Mesenchymal stem cell (in vitro differentiated cells and primary cell): ENCODE measurements around the gene HEXB.

ENCODE experiments used
- DNase-seq: peaks from one replicate; pipeline ENCODE4 v3.0.0-alpha.2; 2013
- H2AFZ ChIP-seq: one replicate; pipeline ENCODE4 v1.6.1; 2013; ENCODE audit warnings: low read depth, mild to moderate bottlenecking, control low read depth, inconsistent platforms, low read length, moderate library complexity
- H2AK5ac ChIP-seq: 2 replicates; pipeline ENCODE4 v1.6.1; 2013; ENCODE audit warnings: low read length, moderate library complexity, mild to moderate bottlenecking, inconsistent platforms; ENCODE audit not compliant: severe bottlenecking
- H2BK120ac ChIP-seq: one replicate; pipeline ENCODE4 v1.6.1; 2013; ENCODE audit warnings: low read depth, mild to moderate bottlenecking, inconsistent platforms, low read length, moderate library complexity
- H2BK12ac ChIP-seq, 2 experiments: one replicate each; pipeline ENCODE4 v1.6.1; 2013; ENCODE audit warnings: inconsistent platforms in 2 of 2, low read length in 2 of 2, mild to moderate bottlenecking in 2 of 2, moderate library complexity in 2 of 2, control low read depth in 1 of 2
- H2BK15ac ChIP-seq: one replicate; pipeline ENCODE4 v1.6.1; 2013; ENCODE audit warnings: mild to moderate bottlenecking, low read depth, inconsistent platforms; ENCODE audit not compliant: poor library complexity, severe bottlenecking
- H2BK5ac ChIP-seq: 2 replicates; pipeline ENCODE4 v1.6.1; 2013; ENCODE audit warnings: low read depth, mild to moderate bottlenecking, low read length, control low read depth, inconsistent platforms; ENCODE audit not compliant: poor library complexity, severe bottlenecking
- H3K14ac ChIP-seq, 2 experiments: one replicate each; pipeline ENCODE4 v1.6.1; 2013; ENCODE audit warnings: inconsistent platforms in 2 of 2, low read length in 2 of 2, control low read depth in 1 of 2, mild to moderate bottlenecking in 1 of 2, moderate library complexity in 1 of 2
- H3K18ac ChIP-seq, 2 experiments: one replicate each; pipeline ENCODE4 v1.6.1; 2013; ENCODE audit warnings: inconsistent platforms in 2 of 2, low read length in 2 of 2, control low read depth in 1 of 2, low read depth in 1 of 2, mild to moderate bottlenecking in 1 of 2
- H3K23ac ChIP-seq, 2 experiments: one replicate each; pipeline ENCODE4 v1.6.1; 2013; ENCODE audit warnings: inconsistent platforms in 2 of 2, low read length in 2 of 2, mild to moderate bottlenecking in 2 of 2, moderate library complexity in 2 of 2, control low read depth in 1 of 2
- H3K27ac ChIP-seq: 2 replicates; pipeline ENCODE4 v1.5.1; 2013; ENCODE audit warnings: mild to moderate bottlenecking, moderate library complexity, low read length, control low read depth, inconsistent platforms; ENCODE audit not compliant: poor library complexity, severe bottlenecking
- H3K27me3 ChIP-seq, 2 experiments: 2 replicates each; pipeline versions ENCODE4 v1.6.1 to v1.7.0; 2013; ENCODE audit warnings: low read length in 2 of 2, mild to moderate bottlenecking in 2 of 2, moderate library complexity in 2 of 2, control low read depth in 1 of 2, inconsistent platforms in 1 of 2; ENCODE audit not compliant: control insufficient read depth in 1 of 2, insufficient read depth in 1 of 2
- H3K36me3 ChIP-seq, 2 experiments: 2 replicates each; pipeline versions ENCODE4 v1.6.1 to v1.7.0; 2013; ENCODE audit warnings: low read length in 2 of 2, control low read depth in 1 of 2, inconsistent platforms in 1 of 2, low read depth in 1 of 2, mild to moderate bottlenecking in 1 of 2; ENCODE audit not compliant: insufficient read depth in 2 of 2, control insufficient read depth in 1 of 2
- H3K4ac ChIP-seq, 2 experiments: one replicate each; pipeline ENCODE4 v1.6.1; 2013; ENCODE audit warnings: inconsistent platforms in 2 of 2, low read length in 2 of 2, mild to moderate bottlenecking in 2 of 2, moderate library complexity in 2 of 2, control low read depth in 1 of 2, low read depth in 1 of 2
- H3K4me1 ChIP-seq: 2 replicates; pipeline ENCODE4 v1.6.1; 2013; ENCODE audit warnings: low read depth, low read length, control low read depth; ENCODE audit not compliant: control insufficient read depth, insufficient read depth
- H3K4me2 ChIP-seq: 2 replicates; pipeline ENCODE4 v1.6.1; 2013; ENCODE audit warnings: low read length, mild to moderate bottlenecking, inconsistent platforms; ENCODE audit not compliant: poor library complexity, severe bottlenecking
- H3K4me3 ChIP-seq, 2 experiments: 2 replicates each; pipeline versions ENCODE4 v1.5.1 to v1.7.0; 2013; ENCODE audit warnings: low read length in 2 of 2, mild to moderate bottlenecking in 2 of 2, control low read depth in 1 of 2, low read depth in 1 of 2; ENCODE audit not compliant: insufficient read depth in 1 of 2
- H3K79me1 ChIP-seq: replicated peaks from 2 replicates; pipeline ENCODE4 v1.6.1; 2013; ENCODE audit warnings: mild to moderate bottlenecking, control low read depth, low read length, inconsistent platforms; ENCODE audit not compliant: poor library complexity, severe bottlenecking
- H3K9ac ChIP-seq: 2 replicates; pipeline ENCODE4 v1.7.0; 2013; ENCODE audit warnings: mild to moderate bottlenecking, low read length, moderate library complexity
- H3K9me3 ChIP-seq: 2 replicates; pipeline ENCODE4 v1.7.0; 2013; ENCODE audit warnings: mild to moderate bottlenecking, low read length; ENCODE audit not compliant: control insufficient read depth
- H4K8ac ChIP-seq: one replicate; pipeline ENCODE4 v1.6.1; 2013; ENCODE audit warnings: inconsistent platforms, mild to moderate bottlenecking, low read length, moderate library complexity
- H4K91ac ChIP-seq: one replicate; pipeline ENCODE4 v1.6.1; 2013; ENCODE audit warnings: mild to moderate bottlenecking, low read length, inconsistent platforms
- WGBS: methylation state at CpG from one replicate; pipeline ENCODE4 v1.1.7; 2013; ENCODE audit warnings: mixed read lengths; 5-methylcytosine and 5-hydroxymethylcytosine counted together

The HEXB gene

GRCh38 chr5:74722271-74722670, 37.2 kb downstream of the HEXB start:
- Histone ChIP-seq H2BK15ac (no peak overlapping the region), H3K14ac (no peak overlapping the region), H3K27me3 (no peaks in the 10 kb centered on the region), H3K4me2 (no peak overlapping the region), H3K23ac (no peak overlapping the region), H2AFZ (no peak overlapping the region), H2BK12ac (no peak overlapping the region), H4K91ac (no peak overlapping the region), H3K9ac (no peak overlapping the region), H2BK120ac (no peak overlapping the region), H2BK5ac (no peak overlapping the region), H3K9me3 (no peaks in the 10 kb centered on the region), H4K8ac (no peak overlapping the region), H3K4me1 (no peaks in the 10 kb centered on the region), H3K79me1 (peaks cover 4% of the 10 kb centered on the region), H3K36me3 (peaks cover 2 to 96% of the 10 kb centered on the region in 2 experiments), H3K4ac (no peak overlapping the region), H2AK5ac (no peak overlapping the region), H3K4me3 (no peak overlapping the region), H3K18ac (no peak overlapping the region), H3K27ac (no peak overlapping the region)
- 96% methylated on average over 1 of the region's 1 CpG for WGBS
- DNase-seq = no peak

- Histone ChIP-seq H3K9ac (no peak overlapping the region), H2BK15ac (no peak overlapping the region), H2BK5ac (no peak overlapping the region), H3K27ac (no peak overlapping the region), H4K91ac (no peak overlapping the region), H3K18ac (no peak overlapping the region), H3K4me1 (no peaks in the 10 kb centered on the region), H3K36me3 (peaks cover 2 to 98% of the 10 kb centered on the region in 2 experiments), H2BK120ac (no peak overlapping the region), H2BK12ac (no peak overlapping the region), H3K14ac (no peak overlapping the region), H3K4me2 (no peak overlapping the region), H3K4me3 (no peak overlapping the region), H3K27me3 (no peaks in the 10 kb centered on the region), H3K23ac (no peak overlapping the region), H3K79me1 (peaks cover 1% of the 10 kb centered on the region), H4K8ac (no peak overlapping the region), H3K4ac (no peak overlapping the region), H2AK5ac (no peak overlapping the region), H3K9me3 (no peaks in the 10 kb centered on the region), H2AFZ (no peak overlapping the region)
- 95% methylated on average over 1 of the region's 1 CpG for WGBS
- no peak for DNase-seq
Observed at GRCh38 chr5:74725331-74725730, 40.3 kb downstream of the HEXB start.

GRCh38 chr5:74736759-74737158, 51.7 kb downstream of the HEXB start:
- DNase-seq = no peak
- Histone ChIP-seq H3K27ac (no peak overlapping the region), H3K9me3 (no peaks in the 10 kb centered on the region)

DNA sequence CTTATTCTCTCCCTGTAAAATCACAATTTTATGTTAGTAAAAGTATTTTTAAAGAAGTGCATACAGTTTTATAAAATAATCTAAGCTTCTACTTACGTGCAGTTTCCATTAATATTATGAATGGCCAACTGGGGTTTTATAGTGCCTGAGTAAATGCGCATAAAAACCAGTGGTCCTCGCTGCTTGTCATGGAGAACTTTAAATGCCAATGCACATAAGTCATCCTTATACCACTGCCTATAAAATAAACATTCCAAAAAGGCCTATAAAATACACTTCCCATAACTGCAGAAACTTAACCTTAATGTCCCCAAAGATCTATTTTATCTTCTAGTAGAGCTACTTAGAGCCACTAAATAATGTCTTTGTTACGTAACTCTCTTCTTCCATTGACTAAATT, 53.4 kb downstream of the HEXB start:
- Histone ChIP-seq H3K18ac (no peak overlapping the region), H2AK5ac (no peak overlapping the region), H2AFZ (no peak overlapping the region), H3K79me1 (no peaks in the 10 kb centered on the region), H3K36me3 (peaks cover 3 to 91% of the 10 kb centered on the region in 2 experiments), H3K27ac (no peak overlapping the region), H2BK15ac (no peak overlapping the region), H3K9me3 (no peaks in the 10 kb centered on the region), H3K23ac (no peak overlapping the region), H2BK120ac (no peak overlapping the region), H3K4me1 (no peaks in the 10 kb centered on the region), H3K4ac (no peak overlapping the region), H3K14ac (no peak overlapping the region), H3K27me3 (no peaks in the 10 kb centered on the region), H4K91ac (no peak overlapping the region), H3K4me3 (no peak overlapping the region), H2BK12ac (no peak overlapping the region), H3K9ac (no peak overlapping the region), H4K8ac (no peak overlapping the region), H2BK5ac (no peak overlapping the region), H3K4me2 (no peak overlapping the region)
- no peak for DNase-seq
- 94% methylated on average over 4 of the region's 4 CpGs for WGBS

More at GRCh38 chr5:74736759-74737158, 51.7 kb downstream of the HEXB start:
- Histone ChIP-seq H2AK5ac (no peak overlapping the region), H3K79me1 (no peaks in the 10 kb centered on the region), H3K4ac (no peak overlapping the region), H3K4me3 (no peak overlapping the region), H3K4me1 (no peaks in the 10 kb centered on the region), H2BK15ac (no peak overlapping the region), H4K91ac (no peak overlapping the region), H3K18ac (no peak overlapping the region), H2BK120ac (no peak overlapping the region), H3K36me3 (peaks cover 3 to 92% of the 10 kb centered on the region in 2 experiments), H3K27me3 (no peaks in the 10 kb centered on the region), H3K9ac (no peak overlapping the region), H3K4me2 (no peak overlapping the region), H4K8ac (no peak overlapping the region), H3K23ac (no peak overlapping the region), H2BK5ac (no peak overlapping the region), H3K14ac (no peak overlapping the region), H2BK12ac (no peak overlapping the region), H2AFZ (no peak overlapping the region)
- 97% methylated on average over 5 of the region's 6 CpGs for WGBS
